RPMI7951 (cell line): ENCODE results near the gene FANCF. TPM values are rescaled to one million over a fixed set of nuclear protein-coding genes. Genes with fewer than 3 reads are reported as not detected.

ENCODE experiments used
- DNase-seq: peaks from one replicate; pipeline ENCODE4 v3.0.0-alpha.2; 2012; ENCODE audit warnings: low read depth
- total RNA-seq: library from RNA; depleted of rRNA; stranded (reverse); fragments of >200 nt; shearing (Covaris generic); gene quantifications from 2 replicates; pipeline ENCODE4 v1.2.3, GENCODE V29; 2014; rRNA removed

Gene FANCF
- total RNA-seq, 1 experiment from 2014 or later: 7.3 TPM

GRCh38 chr11:22626573-22627239, 1.1 kb upstream of the FANCF start:
- no peak for DNase-seq

DNA sequence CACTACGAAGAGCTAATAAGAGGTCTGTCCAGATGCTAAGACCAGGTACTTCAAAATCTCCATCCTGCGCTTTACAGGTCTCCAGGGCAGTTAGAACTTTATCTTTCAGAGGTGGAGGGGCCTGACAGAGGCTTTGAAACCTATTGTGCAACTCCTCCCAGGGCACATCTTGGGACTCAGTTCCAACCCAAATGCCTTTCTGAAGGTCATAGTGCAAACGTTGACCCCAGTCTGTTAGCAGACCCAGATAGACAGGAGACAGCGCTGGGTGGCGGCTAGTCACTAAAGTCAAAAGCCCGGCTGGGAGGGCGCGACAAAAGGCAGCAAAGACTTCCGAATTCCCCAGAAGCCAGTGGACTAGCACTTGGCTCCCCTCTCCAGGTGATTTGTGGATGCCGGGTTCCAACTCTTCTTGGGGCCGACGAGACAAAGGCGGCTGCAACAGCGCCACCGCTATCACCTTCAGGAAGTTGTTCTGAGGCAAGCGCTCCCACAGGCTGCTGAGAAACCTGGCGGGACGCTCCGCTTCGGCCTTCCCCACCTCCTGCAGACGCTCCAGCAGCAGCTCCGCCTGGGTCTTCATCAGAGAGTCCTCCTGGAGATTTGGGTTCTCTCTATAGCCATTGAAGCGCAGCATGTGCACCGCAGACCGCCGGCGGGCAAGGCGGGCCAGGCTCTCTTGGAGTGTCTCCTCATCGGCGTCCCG, 728 bp downstream of the FANCF start:
- DNase-seq: peak; percentile 47

DNA sequence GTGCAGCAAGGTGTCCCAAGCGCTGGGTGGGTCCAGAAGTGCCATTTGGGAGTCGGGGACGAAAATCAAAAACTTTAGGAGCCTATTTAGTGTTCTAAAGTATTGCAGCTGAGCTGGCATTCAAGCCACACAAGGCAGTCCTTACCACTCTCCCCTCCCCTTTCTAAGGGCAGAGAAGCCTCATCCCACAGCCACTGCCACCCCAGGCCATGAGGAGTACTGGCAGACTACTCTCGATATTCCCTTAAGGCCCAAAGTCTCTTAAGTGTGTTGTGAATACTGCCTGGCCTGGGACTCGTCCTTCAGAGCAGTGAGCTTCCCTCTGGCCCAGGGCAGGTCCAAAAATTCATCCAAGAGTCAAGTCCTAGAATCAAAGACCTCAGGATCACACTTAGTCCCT, 7.8 kb downstream of the FANCF start:
- no peak for DNase-seq

- no peak for DNase-seq
Measured at GRCh38 chr11:22603933-22604332, 21.7 kb downstream of the FANCF start.

GRCh38 chr11:22602504-22602903, 23.1 kb downstream of the FANCF start:
- DNase-seq: no peak

DNA sequence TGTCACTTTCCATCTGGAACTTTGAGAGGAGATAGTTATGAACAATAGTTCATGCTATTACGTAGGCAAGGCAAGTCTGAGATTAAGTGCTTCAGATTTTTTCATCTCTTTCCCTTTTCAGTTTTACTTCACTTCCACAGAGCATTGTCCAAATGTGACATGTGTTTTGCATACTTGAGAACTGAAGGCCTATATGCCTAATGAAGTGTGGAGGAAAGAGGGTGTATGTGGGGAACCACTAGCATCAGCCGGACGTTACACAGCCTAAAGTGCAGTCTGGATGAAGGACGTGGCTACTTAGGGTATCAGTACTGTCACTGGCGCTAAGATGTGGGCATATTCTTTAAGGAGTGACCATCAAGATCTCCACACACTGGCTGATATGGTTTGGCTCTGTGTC, 26.2 kb downstream of the FANCF start:
- no peak for DNase-seq

DNA sequence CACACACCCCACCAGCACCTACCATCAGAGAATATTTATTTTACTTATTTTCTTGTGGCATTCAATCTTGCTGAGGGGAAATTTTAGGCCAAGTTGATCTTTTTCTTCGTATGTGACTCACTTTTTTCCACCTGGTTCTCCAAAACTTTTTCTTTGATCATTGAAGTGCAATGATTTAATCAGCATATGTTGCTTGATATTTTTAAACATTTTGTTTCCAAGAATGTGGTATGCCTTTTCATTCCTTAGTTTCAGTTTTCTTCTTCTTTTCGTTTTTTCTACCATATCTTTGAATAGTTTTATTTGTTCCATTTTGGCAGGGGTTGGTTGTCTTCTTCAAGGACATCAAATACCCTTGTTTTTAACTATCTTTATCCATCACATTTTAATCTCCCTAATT, 28.6 kb downstream of the FANCF start:
- DNase-seq: no peak

GRCh38 chr11:22584976-22585375, 40.6 kb downstream of the FANCF start:
- no peak for DNase-seq

DNA sequence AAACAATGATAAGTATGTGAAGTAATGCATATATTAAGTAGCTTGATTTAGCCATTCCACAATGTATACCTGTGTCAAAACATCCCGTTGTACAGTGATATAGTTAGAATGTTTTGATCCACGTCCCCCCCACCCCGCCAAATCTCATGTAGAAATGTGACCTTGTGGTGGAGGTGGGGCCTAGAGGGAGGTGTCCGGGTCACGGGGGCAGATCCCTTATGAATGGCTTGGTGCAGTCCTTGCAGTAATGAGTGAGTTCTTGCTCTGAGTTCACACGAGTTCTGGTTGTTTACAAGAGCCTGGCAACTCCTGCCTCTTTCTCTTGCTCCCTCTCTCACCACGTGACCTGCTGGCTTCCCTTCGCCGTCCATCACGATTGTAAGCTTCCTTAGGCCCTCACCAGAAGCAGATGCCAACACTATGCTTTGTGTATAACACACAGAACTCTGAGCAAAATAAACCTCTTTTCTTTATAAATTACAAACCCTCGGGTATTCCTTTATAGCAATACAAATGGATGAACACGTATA, 41.6 kb downstream of the FANCF start:
- DNase-seq: no peak

- no peak for DNase-seq
Measured at GRCh38 chr11:22582151-22582410, 43.5 kb downstream of the FANCF start.

DNA sequence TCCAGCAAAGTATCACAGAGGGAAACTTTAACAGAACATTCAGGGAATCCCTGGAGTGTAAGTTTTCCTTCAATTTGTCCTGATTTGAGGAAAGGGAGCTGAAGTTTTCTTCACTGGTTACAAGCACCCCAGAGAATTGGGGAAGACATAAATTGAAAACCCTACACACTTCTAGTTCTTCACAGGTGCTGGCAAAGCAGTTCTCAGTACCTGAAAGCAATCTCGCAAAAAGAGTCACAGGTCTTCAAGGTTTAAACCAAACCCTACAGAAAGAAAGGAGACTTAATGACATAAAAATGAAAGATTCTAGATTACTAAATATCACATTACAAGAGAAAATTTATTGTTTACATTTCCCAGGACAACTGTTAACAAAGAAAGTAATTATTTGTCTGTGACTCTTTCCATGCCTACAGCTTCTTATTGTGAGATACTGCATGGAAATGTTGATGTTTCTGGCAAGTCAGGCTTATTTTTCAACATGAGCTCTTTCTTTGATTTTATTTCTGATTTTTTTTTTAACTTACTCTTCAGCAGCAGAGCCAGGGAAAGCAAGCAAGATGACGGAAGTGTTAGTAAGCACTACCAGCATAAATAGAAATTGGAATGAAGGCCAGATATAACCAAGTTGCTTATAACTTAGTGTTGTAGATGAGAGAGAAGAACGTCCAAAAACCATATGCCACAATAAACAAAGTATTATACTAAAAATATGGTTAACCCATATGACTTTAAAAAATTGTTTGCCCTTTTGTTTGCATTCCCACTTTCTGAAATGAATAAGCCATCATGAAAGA, 44.1 kb downstream of the FANCF start:
- no peak for DNase-seq

GRCh38 chr11:22577854-22578253, 47.8 kb downstream of the FANCF start:
- DNase-seq: no peak

Other genes starting within 250 kb of the FANCF start
- gene GAS2, start 40.8 kb upstream of the FANCF start, total RNA-seq: 1.1 TPM in 1 of 2 replicates, not detected in the other
- 5.9 and 8.8 TPM in 2 replicates for gene SVIP, start 204.0 kb upstream of the FANCF start, total RNA-seq
- gene CCDC179, start 234.7 kb upstream of the FANCF start, total RNA-seq: not detected in 2 replicates